RWPE2 (cell line): Measurements from ENCODE around the gene PRDM10.

Experiments
- ATAC-seq: fragments of 200-7000 bp; cut with Tn5 transposase; 3 replicates; pipeline ENCODE4 v1.9.1; 2021; ENCODE audit warnings: low read depth
- DNase-seq: peaks from one replicate; pipeline ENCODE4 v3.0.0-alpha.2; 2020; ENCODE audit warnings: low spot score
- H3K27ac ChIP-seq: fragments of 450-650 bp; 2 replicates; pipeline ENCODE4 v1.5.1; 2017; ENCODE audit warnings: mild to moderate bottlenecking; ENCODE audit not compliant: poor library complexity, severe bottlenecking
- H3K27me3 ChIP-seq: fragments of 250-450 bp; sonication (Bioruptor Pico); 2 replicates; pipeline ENCODE4 v1.5.1; 2021; ENCODE audit warnings: mild to moderate bottlenecking, moderate library complexity; ENCODE audit not compliant: insufficient read depth, poor library complexity, severe bottlenecking
- H3K36me3 ChIP-seq: fragments of 250-450 bp; sonication (Bioruptor Pico); 2 replicates; pipeline ENCODE4 v1.5.1; 2020; ENCODE audit warnings: low read depth, mild to moderate bottlenecking, moderate library complexity
- H3K4me1 ChIP-seq: fragments of 250-450 bp; sonication (Bioruptor Pico); 2 replicates; pipeline ENCODE4 v1.5.1; 2021; ENCODE audit warnings: mild to moderate bottlenecking, moderate library complexity; ENCODE audit not compliant: insufficient read depth, poor library complexity, severe bottlenecking
- H3K4me3 ChIP-seq: fragments of 250-450 bp; sonication (Bioruptor Pico); 2 replicates; pipeline ENCODE4 v1.5.1; 2021; ENCODE audit warnings: mild to moderate bottlenecking, moderate library complexity; ENCODE audit not compliant: severe bottlenecking
- H3K9me3 ChIP-seq: fragments of 250-450 bp; sonication (Bioruptor Pico); 2 replicates; pipeline ENCODE4 v1.5.1; 2021; ENCODE audit warnings: mild to moderate bottlenecking, moderate library complexity; ENCODE audit not compliant: severe bottlenecking
- TF ChIP-seq, protein P1 (sequence below): fragments of 450-650 bp; IDR thresholded peaks from one replicate; pipeline ENCODE4 v1.5.1; 2017; ENCODE audit warnings: mild to moderate bottlenecking, moderate library complexity; ENCODE audit not compliant: poor library complexity, severe bottlenecking

The PRDM10 gene

DNA sequence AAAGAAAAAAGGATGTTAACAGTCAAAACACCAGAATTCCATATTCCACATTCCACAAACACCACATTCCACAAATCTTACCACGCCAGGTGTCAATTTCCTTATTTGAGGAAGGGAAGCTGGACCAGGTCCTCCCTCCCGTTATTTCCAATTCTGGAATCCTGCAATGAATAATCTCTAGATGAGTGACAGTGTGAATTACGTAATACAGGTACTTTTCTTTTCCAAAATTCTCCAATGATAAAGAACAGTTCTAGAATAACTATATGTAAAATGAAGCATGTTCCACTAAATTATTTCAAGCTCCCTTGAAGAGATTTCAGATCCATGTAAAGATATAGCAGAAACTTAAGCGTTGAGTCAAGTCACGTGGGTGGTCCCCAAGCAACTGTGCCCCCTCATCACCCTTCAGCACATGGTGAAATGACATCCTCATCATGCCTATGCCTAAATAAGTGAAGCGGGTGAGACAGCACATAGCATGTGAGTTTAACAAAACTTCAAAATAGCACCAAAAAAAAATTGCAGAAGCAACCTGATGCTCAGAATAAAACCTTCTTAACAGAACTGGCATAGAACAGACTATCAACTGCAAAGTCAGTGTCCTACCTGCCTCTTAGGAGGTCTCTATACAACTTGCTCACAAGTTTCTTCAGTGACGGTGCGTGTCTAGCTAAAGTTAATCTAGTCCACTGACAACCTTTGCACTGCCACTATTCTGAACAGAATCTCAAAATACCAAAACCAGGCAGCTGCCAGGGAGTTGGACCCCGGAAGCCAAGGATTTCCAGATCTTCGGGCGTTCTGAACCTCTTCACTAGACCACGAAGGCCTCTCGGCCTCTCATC lies 108.1 kb downstream of the PRDM10 start:
- peaks cover 36% of the 10 kb centered on the region for H3K36me3 ChIP-seq
- TF ChIP-seq, protein P1, sequence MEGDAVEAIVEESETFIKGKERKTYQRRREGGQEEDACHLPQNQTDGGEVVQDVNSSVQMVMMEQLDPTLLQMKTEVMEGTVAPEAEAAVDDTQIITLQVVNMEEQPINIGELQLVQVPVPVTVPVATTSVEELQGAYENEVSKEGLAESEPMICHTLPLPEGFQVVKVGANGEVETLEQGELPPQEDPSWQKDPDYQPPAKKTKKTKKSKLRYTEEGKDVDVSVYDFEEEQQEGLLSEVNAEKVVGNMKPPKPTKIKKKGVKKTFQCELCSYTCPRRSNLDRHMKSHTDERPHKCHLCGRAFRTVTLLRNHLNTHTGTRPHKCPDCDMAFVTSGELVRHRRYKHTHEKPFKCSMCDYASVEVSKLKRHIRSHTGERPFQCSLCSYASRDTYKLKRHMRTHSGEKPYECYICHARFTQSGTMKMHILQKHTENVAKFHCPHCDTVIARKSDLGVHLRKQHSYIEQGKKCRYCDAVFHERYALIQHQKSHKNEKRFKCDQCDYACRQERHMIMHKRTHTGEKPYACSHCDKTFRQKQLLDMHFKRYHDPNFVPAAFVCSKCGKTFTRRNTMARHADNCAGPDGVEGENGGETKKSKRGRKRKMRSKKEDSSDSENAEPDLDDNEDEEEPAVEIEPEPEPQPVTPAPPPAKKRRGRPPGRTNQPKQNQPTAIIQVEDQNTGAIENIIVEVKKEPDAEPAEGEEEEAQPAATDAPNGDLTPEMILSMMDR: no peak
- H3K4me3 ChIP-seq: peak overlapping the region; percentile 58
- H3K27ac ChIP-seq: peak overlapping the region; percentile 46
- ATAC-seq (peak; percentile 21; the same call in 2 of the 3 replicates), DNase-seq (no peak)
- H3K27me3 ChIP-seq: no peaks in the 10 kb centered on the region
- peaks cover 7% of the 10 kb centered on the region for H3K4me1 ChIP-seq
- H3K9me3 ChIP-seq: no peaks in the 10 kb centered on the region

DNA sequence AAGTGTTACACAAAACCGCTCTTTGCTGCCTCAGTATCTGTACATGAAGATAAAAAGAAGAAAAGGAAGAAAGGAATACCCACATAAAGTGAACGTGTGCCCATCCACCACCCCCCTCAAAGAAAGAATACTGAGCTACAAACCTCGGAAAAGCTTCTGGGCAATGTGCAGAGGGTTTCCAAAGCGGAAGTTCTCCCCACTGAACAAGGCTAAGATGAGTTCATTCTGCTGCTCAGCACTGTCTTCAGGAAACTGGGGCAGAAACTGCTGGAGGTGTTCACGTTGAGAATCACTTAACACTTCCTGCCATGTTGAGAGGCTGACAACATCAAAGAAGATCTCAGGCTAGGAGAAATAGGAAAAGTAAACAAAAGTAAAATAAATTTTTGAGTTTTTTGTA lies 114.2 kb downstream of the PRDM10 start:
- Histone ChIP-seq H3K4me1 (no peaks in the 10 kb centered on the region), H3K4me3 (no peak overlapping the region), H3K27ac (no peak overlapping the region), H3K36me3 (peaks cover 96% of the 10 kb centered on the region), H3K27me3 (no peaks in the 10 kb centered on the region), H3K9me3 (no peaks in the 10 kb centered on the region)
- ATAC-seq (no peak), DNase-seq (no peak)
- TF ChIP-seq, protein P1: no peak

DNA sequence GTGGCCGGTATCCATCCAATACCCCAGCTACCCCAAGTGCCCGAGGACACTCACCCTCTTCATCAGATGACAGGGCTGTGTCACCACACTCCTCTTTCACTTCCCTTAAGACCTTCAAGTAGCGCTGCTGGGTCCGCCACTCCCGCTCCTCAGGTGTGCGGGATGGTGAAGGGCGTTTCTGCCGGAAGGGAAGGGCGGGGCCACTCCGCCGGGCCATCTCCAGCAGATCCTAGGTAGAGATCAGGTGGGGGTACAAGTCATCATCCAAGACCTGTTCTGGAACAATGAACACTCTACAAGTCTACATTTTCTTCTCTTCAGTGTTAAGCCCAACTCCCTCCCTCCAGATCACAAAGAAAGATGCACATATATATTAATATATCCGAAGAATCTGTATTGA lies 117.3 kb downstream of the PRDM10 start:
- DNase-seq (no peak), ATAC-seq (no peak)
- Histone ChIP-seq H3K4me3 (no peak overlapping the region), H3K4me1 (no peaks in the 10 kb centered on the region), H3K27me3 (no peaks in the 10 kb centered on the region), H3K36me3 (peaks cover 100% of the 10 kb centered on the region), H3K27ac (no peak overlapping the region), H3K9me3 (no peaks in the 10 kb centered on the region)
- TF ChIP-seq, protein P1: no peak

DNA sequence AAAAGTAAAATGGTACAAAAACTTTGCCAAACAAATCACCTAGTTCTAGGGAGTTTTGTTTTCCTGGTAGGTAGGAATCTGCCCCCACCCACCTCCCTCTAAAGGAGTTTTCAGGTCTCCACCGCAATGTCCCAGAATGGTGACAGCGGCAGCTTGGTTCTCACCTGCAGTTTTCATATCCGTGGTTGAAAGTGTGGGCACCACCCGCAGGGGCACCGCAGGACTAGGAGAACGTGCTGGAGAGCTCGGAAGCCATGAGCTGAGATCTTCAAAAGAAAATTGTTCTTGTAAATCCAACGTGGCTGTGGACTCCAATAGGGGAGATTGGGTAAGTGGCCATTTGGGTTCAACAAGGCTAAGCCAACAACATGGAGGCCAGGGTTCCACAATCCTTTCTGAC lies 118.1 kb downstream of the PRDM10 start:
- no peaks in the 10 kb centered on the region for H3K9me3 ChIP-seq
- DNase-seq (no peak), ATAC-seq (no peak)
- no peaks in the 10 kb centered on the region for H3K4me1 ChIP-seq
- H3K27ac ChIP-seq: no peak overlapping the region
- TF ChIP-seq, protein P1: no peak
- no peaks in the 10 kb centered on the region for H3K27me3 ChIP-seq
- peaks cover 97% of the 10 kb centered on the region for H3K36me3 ChIP-seq
- H3K4me3 ChIP-seq: no peak overlapping the region

DNA sequence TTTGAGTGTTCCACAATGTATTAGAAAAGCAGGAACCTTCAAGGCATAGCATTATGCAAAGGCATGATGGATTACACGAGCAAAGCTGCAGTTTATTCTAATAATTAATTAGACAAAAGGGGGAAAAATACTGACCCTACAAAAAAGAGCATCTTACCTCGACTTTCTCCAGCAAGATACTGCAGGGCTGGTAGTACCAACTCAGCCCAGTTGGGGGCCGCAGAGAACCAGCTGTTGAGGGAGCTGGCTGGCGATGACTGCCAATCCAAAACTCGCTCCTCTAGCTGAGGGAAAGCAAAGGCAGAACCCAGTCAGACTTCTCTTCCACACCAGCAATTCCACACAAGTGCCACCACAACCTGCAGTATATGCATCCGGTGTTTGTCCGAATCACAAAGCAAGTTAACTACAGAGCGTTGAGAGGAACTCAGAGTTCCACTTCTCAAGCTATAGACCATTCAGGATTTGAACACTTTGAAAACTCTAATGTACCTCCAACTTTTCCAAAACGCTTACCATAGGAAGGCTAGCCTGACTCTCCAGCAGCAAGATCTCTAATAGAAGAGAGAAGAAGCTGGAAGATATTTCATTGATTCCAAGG lies 121.0 kb downstream of the PRDM10 start:
- Histone ChIP-seq H3K27ac (no peak overlapping the region), H3K9me3 (no peaks in the 10 kb centered on the region), H3K27me3 (no peaks in the 10 kb centered on the region), H3K36me3 (peaks cover 97% of the 10 kb centered on the region), H3K4me3 (no peak overlapping the region), H3K4me1 (no peaks in the 10 kb centered on the region)
- TF ChIP-seq, protein P1: peak; percentile 54
- DNase-seq (no peak), ATAC-seq (0 out of 3 replicates have a peak, but pooled peaks have one; percentile 50)
